Right atrium auricular region (tissue), 2 donors: ENCODE measurements around the gene ST13. TPM values are rescaled to one million over a fixed set of nuclear protein-coding genes. Genes with fewer than 3 reads are reported as not detected.
A peak's percentile ranks its signal among the peaks of the same experiment; 100 is the strongest.
"Not testable (repeated sequence)": the region's sequence is repeated elsewhere in the genome, so short reads cannot be mapped to it uniquely, and the experiment has no call there.

Experiments used
- DNase-seq: peaks from one replicate; pipeline ENCODE4 v3.0.0-alpha.2; 2019; ENCODE audit warnings: low spot score
- H3K27ac ChIP-seq, 2 donors: fragments of 200-600 bp; sonication (generic); 1 replicate in 1 of 2; 2 replicates in 1 of 2; pipeline ENCODE4 v1.5.1; 2016 to 2019
- H3K27me3 ChIP-seq, 2 donors: fragments of 200-600 bp; sonication (generic); one replicate each; pipeline versions ENCODE4 v1.5.1 to v1.6.0; 2017 to 2019
- H3K36me3 ChIP-seq: fragments of 200-600 bp; sonication (generic); one replicate; pipeline ENCODE4 v1.5.1; 2016
- H3K4me1 ChIP-seq, 2 donors: fragments of 200-600 bp; sonication (generic); one replicate each; pipeline versions ENCODE4 v1.5.1 to v1.6.0; 2017 to 2019
- H3K4me3 ChIP-seq, 2 donors: fragments of 200-600 bp; sonication (generic); 1 replicate in 1 of 2; 2 replicates in 1 of 2; pipeline ENCODE4 v1.5.1; 2017 to 2019; ENCODE audit warnings: mild to moderate bottlenecking in 1 of 2, moderate library complexity in 1 of 2
- H3K9me3 ChIP-seq, 2 donors: fragments of 200-600 bp; sonication (generic); one replicate each; pipeline ENCODE4 v1.5.1; 2019
- CTCF ChIP-seq, 2 donors: fragments of 200-600 bp; sonication (generic); IDR thresholded peaks; one replicate each; pipeline ENCODE4 v1.5.1; 2019; ENCODE audit warnings: antibody characterized with exemption in 2 of 2
- total RNA-seq, 2 donors: library from RNA; depleted of rRNA; stranded (reverse); fragments of >200 nt; gene quantifications; one replicate each; pipeline ENCODE4 v1.1.0, GENCODE V29; 2016

Gene ST13
- total RNA-seq, 2 donors from 2014 or later, result 101 to 105 TPM

DNA sequence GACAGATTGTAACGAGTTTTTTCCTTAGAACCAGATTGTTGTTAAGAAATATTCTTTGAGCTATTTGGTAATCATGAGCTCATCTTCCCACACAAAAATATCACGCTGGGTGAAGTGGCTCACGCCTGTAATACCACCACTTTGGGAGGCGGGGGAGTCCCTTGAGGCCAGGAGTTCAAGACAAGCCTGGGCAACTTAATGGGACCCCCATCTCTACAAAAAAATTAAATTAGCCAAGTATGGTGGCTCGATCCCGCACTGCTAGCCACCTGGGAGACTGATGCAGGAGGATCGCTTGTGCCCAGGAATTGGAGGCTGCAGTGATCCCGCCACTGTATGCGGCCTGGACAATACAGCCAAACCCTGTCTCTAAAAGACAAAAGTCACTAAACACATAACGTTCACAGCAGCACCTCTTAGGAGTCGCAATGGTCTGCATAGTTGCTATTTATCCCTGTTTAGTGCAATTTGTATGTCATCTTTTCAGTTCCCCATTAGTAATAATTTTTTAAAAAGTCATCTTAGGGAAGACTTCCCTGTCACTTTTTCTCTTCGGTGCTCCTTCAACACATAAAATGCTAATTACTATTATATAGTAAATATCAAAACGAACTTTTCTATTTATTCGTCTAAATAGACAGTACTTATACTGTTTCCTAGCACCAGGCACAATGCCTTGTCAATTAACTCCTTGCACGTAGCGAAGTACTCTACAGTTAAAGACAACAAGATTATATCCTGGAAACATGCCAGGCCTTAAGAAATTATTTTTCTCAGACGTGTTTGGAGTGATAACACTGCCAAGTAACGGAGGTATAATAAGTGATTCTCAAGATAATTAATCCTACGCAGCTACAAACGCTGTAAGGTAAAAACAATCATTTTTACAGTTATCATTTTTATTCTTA lies 1.1 kb downstream of the ST13 start:
- Histone ChIP-seq H3K36me3 (no peaks in the 10 kb centered on the region), H3K9me3 (no peaks in the 10 kb centered on the region), H3K27me3 (no peaks in the 10 kb centered on the region), H3K4me3 (peak overlapping the region; percentile 87 to 97), H3K4me1 (peaks cover 0 to 48% of the 10 kb centered on the region in 2 donors), H3K27ac (peak overlapping the region; percentile 96 to 98)
- TF ChIP-seq CTCF (IDR thresholded peaks at IDR 0.05), result no peak
- DNase-seq, result no peak

DNA sequence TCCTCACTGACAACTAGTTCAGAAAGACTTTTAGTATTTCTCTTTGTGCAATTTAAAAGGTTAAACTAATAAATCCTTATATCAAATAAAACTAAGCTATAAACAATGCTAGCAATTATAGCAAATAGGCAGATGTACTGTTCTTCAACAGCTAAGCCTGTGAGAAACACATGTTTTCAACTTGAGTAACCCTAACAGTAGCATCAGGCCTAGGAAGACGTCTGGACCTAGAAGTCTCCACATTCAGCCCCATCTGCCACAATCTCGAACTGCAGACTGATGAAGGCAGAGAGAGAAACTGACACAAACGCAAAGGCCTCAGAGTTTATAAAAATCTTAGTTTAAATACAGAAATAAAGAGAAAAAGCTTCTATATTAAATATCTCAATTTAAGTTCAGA lies 2.5 kb downstream of the ST13 start:
- peaks cover 11% of the 10 kb centered on the region for H3K36me3 ChIP-seq
- no peak overlapping the region for H3K27ac ChIP-seq
- H3K9me3 ChIP-seq, result no peaks in the 10 kb centered on the region
- peaks cover 0 to 48% of the 10 kb centered on the region in 2 donors for H3K4me1 ChIP-seq
- TF ChIP-seq CTCF (IDR thresholded peaks at IDR 0.05), result no peak
- no peak overlapping the region for H3K4me3 ChIP-seq
- H3K27me3 ChIP-seq, result no peaks in the 10 kb centered on the region
- no peak for DNase-seq

DNA sequence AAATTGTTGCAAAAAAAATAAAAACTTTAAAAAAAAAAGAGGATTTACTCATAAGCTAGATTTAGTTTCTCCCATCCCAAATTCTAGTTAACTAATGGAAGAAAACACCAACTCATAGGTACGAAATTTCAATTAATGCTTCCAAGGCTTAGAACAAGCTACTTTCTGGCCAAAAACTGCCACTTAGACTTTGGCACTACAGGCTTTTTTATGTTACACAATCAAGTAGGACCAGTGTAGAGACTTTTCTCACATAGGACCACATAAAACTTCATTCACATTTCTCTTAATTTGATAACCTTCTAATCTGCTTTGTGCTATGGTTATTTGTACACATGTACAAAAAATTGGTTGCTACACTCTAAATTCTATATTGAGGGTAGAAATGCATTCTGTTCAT lies 3.1 kb downstream of the ST13 start:
- Histone ChIP-seq H3K4me1 (peaks cover 0 to 48% of the 10 kb centered on the region in 2 donors), H3K36me3 (peaks cover 18% of the 10 kb centered on the region), H3K27ac (no peak overlapping the region), H3K27me3 (no peaks in the 10 kb centered on the region), H3K4me3 (no peak overlapping the region), H3K9me3 (no peaks in the 10 kb centered on the region)
- DNase-seq, result no peak
- TF ChIP-seq CTCF (IDR thresholded peaks at IDR 0.05), result no peak

DNA sequence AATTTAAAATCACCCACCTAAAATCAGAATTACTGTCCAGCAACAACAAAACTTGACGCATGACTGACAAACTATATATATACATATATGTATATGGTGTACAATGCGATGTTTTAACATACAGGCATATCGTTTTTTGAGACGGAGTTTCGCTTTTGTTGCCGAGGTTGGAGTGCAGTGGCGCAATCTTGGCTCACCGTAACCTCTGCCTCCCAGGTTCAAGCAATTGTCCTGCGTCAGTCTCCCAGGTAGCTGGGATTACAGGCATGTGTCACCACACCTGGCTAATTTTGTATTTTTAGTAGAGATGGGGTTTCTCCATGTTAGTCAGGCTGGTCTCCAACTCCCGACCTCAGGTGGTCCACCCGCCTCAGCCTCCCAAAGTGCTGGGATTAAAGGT lies 10.6 kb downstream of the ST13 start:
- not testable (repeated sequence) for H3K27ac ChIP-seq, H3K4me3 ChIP-seq, H3K27me3 ChIP-seq, H3K9me3 ChIP-seq, H3K4me1 ChIP-seq, DNase-seq
- peaks cover 84% of the 10 kb centered on the region for H3K36me3 ChIP-seq

DNA sequence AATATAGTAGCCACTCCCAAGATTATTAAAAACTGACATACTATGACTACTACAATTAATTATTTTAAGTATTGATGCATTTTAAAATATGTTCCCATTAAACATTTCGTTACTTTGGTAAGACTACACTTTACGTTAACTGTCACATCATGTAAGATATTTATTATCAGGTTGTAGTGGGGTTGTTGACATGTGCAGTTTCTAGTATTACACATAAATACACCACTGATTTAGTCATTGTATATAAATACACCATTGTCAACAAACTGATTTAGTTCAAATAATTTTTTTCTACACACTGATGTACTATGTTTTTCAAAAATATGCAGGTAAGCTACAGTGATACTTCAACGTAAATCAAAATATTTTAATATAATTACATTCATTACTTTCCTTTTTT lies 11.5 kb downstream of the ST13 start:
- no peak for TF ChIP-seq CTCF (IDR thresholded peaks at IDR 0.05)
- H3K36me3 ChIP-seq, result peaks cover 91% of the 10 kb centered on the region
- H3K27ac ChIP-seq, result no peak overlapping the region
- DNase-seq, result no peak
- no peaks in the 10 kb centered on the region for H3K9me3 ChIP-seq
- no peak overlapping the region for H3K4me3 ChIP-seq
- no peaks in the 10 kb centered on the region for H3K27me3 ChIP-seq
- no peaks in the 10 kb centered on the region for H3K4me1 ChIP-seq

- H3K4me1 ChIP-seq, result no peaks in the 10 kb centered on the region
- peaks cover 89% of the 10 kb centered on the region for H3K36me3 ChIP-seq
- DNase-seq, result no peak
- no peak overlapping the region for H3K4me3 ChIP-seq
- TF ChIP-seq CTCF (IDR thresholded peaks at IDR 0.05), result no peak
- H3K9me3 ChIP-seq, result no peaks in the 10 kb centered on the region
- H3K27me3 ChIP-seq, result no peaks in the 10 kb centered on the region
- no peak overlapping the region for H3K27ac ChIP-seq
Observed at GRCh38 chr22:40838486-40838885, 18.0 kb downstream of the ST13 start.
